ENCODE measurements around the gene STRIP1.

The STRIP1 gene

DNA sequence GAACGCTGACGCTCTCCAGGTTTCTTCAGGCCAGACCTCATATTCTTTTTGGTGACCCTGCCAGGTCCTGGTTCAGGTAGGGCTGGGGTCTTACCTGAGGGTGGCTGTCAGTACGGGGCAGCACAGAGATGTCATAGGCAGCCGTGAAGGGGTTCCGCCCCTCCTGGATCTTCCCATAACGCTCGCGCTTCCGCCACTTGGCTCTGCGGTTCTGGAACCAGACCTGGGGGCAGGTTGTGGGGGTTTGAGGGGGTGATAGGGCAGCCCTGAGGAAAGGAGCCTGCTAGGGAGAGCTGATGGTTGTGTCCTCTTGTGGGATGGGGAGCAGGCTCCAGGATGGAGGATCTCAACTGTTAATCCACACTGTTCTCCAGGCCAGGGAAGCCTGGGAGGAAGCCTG is 26.9 kb downstream of the STRIP1 start:
- Histone ChIP-seq H3K4me2 (ENCODE audit: low read depth, low read length) (no peak overlapping the region), H3K27ac (ENCODE audit: low read length) (no peak overlapping the region), H3K9me2 (replicated peaks; ENCODE audit: insufficient read depth, low read length) (no peaks in the 10 kb centered on the region), H3K4me3 (ENCODE audit: low read length) (no peak overlapping the region), H3K36me3 (replicated peaks; ENCODE audit: insufficient read depth, low read length) (no peaks in the 10 kb centered on the region), H3K27me3 (replicated peaks; ENCODE audit: insufficient read depth, low read length) (no peaks in the 10 kb centered on the region), H3K9ac (ENCODE audit: low read length) (no peak overlapping the region), H3K79me2 (ENCODE audit: low read length) (no peaks in the 10 kb centered on the region), H3F3A (ENCODE audit: insufficient read depth, low read length) (no peaks in the 10 kb centered on the region), H3K9me3 (replicated peaks; ENCODE audit: insufficient read depth, low read length) (no peaks in the 10 kb centered on the region), H3K4me1 (ENCODE audit: low read length) (no peaks in the 10 kb centered on the region), H2AFZ (ENCODE audit: low read length) (no peak overlapping the region), H4K20me1 (ENCODE audit: insufficient read depth, low read length) (no peaks in the 10 kb centered on the region)
- DNase-seq, result no peak
- no peak for TF ChIP-seq EZH2phosphoT487 (IDR thresholded peaks at IDR 0.05; ENCODE audit: low read length)

DNA sequence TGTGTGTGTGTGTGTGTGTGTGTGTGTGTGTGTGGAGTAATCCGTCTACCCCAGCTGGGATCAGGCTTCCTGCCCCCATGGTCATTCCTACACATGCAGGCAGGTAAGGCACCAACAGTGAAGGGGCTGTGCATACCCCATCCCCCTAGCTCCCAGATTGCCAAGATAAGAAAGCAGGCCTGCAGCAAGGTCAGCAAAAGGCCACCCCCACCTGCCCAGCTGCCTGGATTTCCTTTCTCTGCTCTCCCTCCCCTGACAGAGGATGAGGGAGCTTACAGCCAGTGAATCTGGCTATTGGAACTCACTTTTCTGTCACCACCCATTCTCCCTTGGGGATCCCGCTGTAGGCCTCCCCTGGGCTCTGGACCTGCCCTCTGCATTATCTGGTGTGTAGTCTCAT is 28.2 kb downstream of the STRIP1 start:
- no peaks in the 10 kb centered on the region for H3F3A ChIP-seq (ENCODE audit: insufficient read depth, low read length)
- no peaks in the 10 kb centered on the region for H3K27me3 ChIP-seq (replicated peaks; ENCODE audit: insufficient read depth, low read length)
- no peak for DNase-seq
- no peaks in the 10 kb centered on the region for H3K79me2 ChIP-seq (ENCODE audit: low read length)
- H3K9me2 ChIP-seq (replicated peaks; ENCODE audit: insufficient read depth, low read length), result no peaks in the 10 kb centered on the region
- no peak for TF ChIP-seq EZH2 (optimal IDR thresholded peaks at IDR 0.05; ENCODE audit: low read depth, low read length)
- no peak for TF ChIP-seq EZH2phosphoT487 (IDR thresholded peaks at IDR 0.05; ENCODE audit: low read length)
- TF ChIP-seq, protein P1, sequence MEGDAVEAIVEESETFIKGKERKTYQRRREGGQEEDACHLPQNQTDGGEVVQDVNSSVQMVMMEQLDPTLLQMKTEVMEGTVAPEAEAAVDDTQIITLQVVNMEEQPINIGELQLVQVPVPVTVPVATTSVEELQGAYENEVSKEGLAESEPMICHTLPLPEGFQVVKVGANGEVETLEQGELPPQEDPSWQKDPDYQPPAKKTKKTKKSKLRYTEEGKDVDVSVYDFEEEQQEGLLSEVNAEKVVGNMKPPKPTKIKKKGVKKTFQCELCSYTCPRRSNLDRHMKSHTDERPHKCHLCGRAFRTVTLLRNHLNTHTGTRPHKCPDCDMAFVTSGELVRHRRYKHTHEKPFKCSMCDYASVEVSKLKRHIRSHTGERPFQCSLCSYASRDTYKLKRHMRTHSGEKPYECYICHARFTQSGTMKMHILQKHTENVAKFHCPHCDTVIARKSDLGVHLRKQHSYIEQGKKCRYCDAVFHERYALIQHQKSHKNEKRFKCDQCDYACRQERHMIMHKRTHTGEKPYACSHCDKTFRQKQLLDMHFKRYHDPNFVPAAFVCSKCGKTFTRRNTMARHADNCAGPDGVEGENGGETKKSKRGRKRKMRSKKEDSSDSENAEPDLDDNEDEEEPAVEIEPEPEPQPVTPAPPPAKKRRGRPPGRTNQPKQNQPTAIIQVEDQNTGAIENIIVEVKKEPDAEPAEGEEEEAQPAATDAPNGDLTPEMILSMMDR (IDR thresholded peaks at IDR 0.05; ENCODE audit: low read length), result no peak
- H3K4me3 ChIP-seq (ENCODE audit: low read length), result no peak overlapping the region
- no peaks in the 10 kb centered on the region for H3K36me3 ChIP-seq (replicated peaks; ENCODE audit: insufficient read depth, low read length)
- H2AFZ ChIP-seq (ENCODE audit: low read length), result no peak overlapping the region
- no peaks in the 10 kb centered on the region for H3K4me1 ChIP-seq (ENCODE audit: low read length)
- no peaks in the 10 kb centered on the region for H3K9me3 ChIP-seq (replicated peaks; ENCODE audit: insufficient read depth, low read length)
- H3K4me2 ChIP-seq (ENCODE audit: low read depth, low read length), result no peak overlapping the region
- no peak overlapping the region for H3K9ac ChIP-seq (ENCODE audit: low read length)
- H3K27ac ChIP-seq (ENCODE audit: low read length), result no peak overlapping the region
- H4K20me1 ChIP-seq (ENCODE audit: insufficient read depth, low read length), result no peaks in the 10 kb centered on the region

DNA sequence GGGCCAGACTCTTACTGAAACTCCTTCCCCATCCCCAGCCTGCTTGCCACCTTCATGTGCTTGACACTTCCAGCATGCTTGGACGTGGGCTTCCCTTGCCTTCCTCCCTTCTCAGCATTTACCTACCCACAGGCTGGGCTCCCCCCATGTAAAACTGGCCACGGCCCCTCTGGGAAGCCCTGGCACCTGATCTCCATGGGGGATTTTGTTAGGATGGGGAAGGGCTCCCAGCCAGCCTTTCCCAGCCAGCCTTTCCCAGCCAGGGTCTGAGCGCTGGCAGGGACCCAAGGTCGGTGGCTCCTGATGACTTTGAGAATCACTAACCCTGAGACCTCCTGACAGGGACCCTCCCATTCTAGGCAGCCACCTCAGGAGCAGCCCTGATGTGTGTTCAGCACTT is 29.4 kb downstream of the STRIP1 start:
- H3K4me1 ChIP-seq (ENCODE audit: low read length), result no peaks in the 10 kb centered on the region
- H2AFZ ChIP-seq (ENCODE audit: low read length), result no peak overlapping the region
- no peak for DNase-seq
- H3K27ac ChIP-seq (ENCODE audit: low read length), result no peak overlapping the region
- no peak overlapping the region for H3K4me3 ChIP-seq (ENCODE audit: low read length)
- H3K36me3 ChIP-seq (replicated peaks; ENCODE audit: insufficient read depth, low read length), result no peaks in the 10 kb centered on the region
- TF ChIP-seq EZH2phosphoT487 (IDR thresholded peaks at IDR 0.05; ENCODE audit: low read length) (no peak), EZH2 (optimal IDR thresholded peaks at IDR 0.05; ENCODE audit: low read depth, low read length) (no peak)
- TF ChIP-seq, protein P1 (IDR thresholded peaks at IDR 0.05; ENCODE audit: low read length), result no peak
- no peaks in the 10 kb centered on the region for H3K9me2 ChIP-seq (replicated peaks; ENCODE audit: insufficient read depth, low read length)
- no peaks in the 10 kb centered on the region for H3K79me2 ChIP-seq (ENCODE audit: low read length)
- H3K9me3 ChIP-seq (replicated peaks; ENCODE audit: insufficient read depth, low read length), result no peaks in the 10 kb centered on the region
- H3K27me3 ChIP-seq (replicated peaks; ENCODE audit: insufficient read depth, low read length), result no peaks in the 10 kb centered on the region
- H3F3A ChIP-seq (ENCODE audit: insufficient read depth, low read length), result no peaks in the 10 kb centered on the region
- no peaks in the 10 kb centered on the region for H4K20me1 ChIP-seq (ENCODE audit: insufficient read depth, low read length)
- no peak overlapping the region for H3K4me2 ChIP-seq (ENCODE audit: low read depth, low read length)
- no peak overlapping the region for H3K9ac ChIP-seq (ENCODE audit: low read length)

DNA sequence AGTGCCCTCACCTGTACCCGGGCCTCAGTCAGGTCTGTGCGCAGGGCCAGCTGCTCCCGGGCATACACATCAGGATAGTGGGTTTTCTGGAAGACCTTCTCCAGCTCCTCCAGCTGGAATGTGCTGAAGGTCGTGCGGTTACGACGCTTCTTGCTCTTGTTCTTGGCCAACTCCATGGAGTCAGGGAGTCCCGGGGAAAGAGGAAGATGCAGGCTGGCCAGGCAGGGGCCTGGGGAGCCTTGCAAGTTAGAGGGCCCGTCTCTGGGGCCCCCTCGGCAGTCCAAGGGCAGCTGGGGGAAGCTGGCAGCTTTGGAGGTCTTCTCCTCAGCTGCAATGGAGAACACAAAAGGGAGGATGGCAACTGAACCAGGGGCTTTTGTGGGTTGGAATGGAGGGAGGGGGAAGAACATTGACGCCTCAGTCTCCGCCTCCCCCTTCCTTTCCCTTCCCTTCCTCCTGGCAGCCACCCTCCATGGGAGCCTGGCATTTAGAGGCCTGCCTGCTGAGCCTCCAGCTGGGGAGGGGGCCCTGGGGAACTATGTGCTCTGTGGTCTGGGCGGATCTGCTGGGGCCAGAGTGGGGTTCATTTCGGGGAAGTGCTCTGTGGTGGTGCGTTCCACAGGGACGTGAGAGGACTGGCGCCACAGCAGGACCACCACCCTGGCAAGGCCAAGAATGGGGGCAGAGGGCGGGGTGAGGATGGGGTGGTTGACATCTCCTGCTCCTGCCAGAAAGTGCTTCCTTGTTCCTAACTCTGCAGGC is 30.3 kb downstream of the STRIP1 start:
- H3K9me2 ChIP-seq (replicated peaks; ENCODE audit: insufficient read depth, low read length), result no peaks in the 10 kb centered on the region
- no peak overlapping the region for H3K4me3 ChIP-seq (ENCODE audit: low read length)
- no peak overlapping the region for H3K9ac ChIP-seq (ENCODE audit: low read length)
- H3K4me2 ChIP-seq (ENCODE audit: low read depth, low read length), result no peak overlapping the region
- no peaks in the 10 kb centered on the region for H3F3A ChIP-seq (ENCODE audit: insufficient read depth, low read length)
- H3K4me1 ChIP-seq (ENCODE audit: low read length), result no peaks in the 10 kb centered on the region
- TF ChIP-seq, protein P1 (IDR thresholded peaks at IDR 0.05; ENCODE audit: low read length), result no peak
- no peak for TF ChIP-seq EZH2 (optimal IDR thresholded peaks at IDR 0.05; ENCODE audit: low read depth, low read length)
- TF ChIP-seq EZH2phosphoT487 (IDR thresholded peaks at IDR 0.05; ENCODE audit: low read length), result no peak
- H3K27me3 ChIP-seq (replicated peaks; ENCODE audit: insufficient read depth, low read length), result no peaks in the 10 kb centered on the region
- H3K36me3 ChIP-seq (replicated peaks; ENCODE audit: insufficient read depth, low read length), result no peaks in the 10 kb centered on the region
- no peak overlapping the region for H3K27ac ChIP-seq (ENCODE audit: low read length)
- H3K79me2 ChIP-seq (ENCODE audit: low read length), result no peaks in the 10 kb centered on the region
- H3K9me3 ChIP-seq (replicated peaks; ENCODE audit: insufficient read depth, low read length), result no peaks in the 10 kb centered on the region
- DNase-seq, result no peak
- no peaks in the 10 kb centered on the region for H4K20me1 ChIP-seq (ENCODE audit: insufficient read depth, low read length)
- no peak overlapping the region for H2AFZ ChIP-seq (ENCODE audit: low read length)

Data from MM.1S (cell line).